Activated CD4-positive, CD25-positive, alpha-beta regulatory T cell treated with anti-CD3 and anti-CD28 coated beads, Interleukin-2, amount 50 U/mL, for 16 hours (primary cell): ENCODE results near the gene VWCE.

ENCODE experiments used
- DNase-seq: peaks from one replicate; pipeline ENCODE4 v3.0.0-alpha.2; 2020; ENCODE audit warnings: low read depth, low spot score

VWCE gene, protein sequence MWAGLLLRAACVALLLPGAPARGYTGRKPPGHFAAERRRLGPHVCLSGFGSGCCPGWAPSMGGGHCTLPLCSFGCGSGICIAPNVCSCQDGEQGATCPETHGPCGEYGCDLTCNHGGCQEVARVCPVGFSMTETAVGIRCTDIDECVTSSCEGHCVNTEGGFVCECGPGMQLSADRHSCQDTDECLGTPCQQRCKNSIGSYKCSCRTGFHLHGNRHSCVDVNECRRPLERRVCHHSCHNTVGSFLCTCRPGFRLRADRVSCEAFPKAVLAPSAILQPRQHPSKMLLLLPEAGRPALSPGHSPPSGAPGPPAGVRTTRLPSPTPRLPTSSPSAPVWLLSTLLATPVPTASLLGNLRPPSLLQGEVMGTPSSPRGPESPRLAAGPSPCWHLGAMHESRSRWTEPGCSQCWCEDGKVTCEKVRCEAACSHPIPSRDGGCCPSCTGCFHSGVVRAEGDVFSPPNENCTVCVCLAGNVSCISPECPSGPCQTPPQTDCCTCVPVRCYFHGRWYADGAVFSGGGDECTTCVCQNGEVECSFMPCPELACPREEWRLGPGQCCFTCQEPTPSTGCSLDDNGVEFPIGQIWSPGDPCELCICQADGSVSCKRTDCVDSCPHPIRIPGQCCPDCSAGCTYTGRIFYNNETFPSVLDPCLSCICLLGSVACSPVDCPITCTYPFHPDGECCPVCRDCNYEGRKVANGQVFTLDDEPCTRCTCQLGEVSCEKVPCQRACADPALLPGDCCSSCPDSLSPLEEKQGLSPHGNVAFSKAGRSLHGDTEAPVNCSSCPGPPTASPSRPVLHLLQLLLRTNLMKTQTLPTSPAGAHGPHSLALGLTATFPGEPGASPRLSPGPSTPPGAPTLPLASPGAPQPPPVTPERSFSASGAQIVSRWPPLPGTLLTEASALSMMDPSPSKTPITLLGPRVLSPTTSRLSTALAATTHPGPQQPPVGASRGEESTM

DNA sequence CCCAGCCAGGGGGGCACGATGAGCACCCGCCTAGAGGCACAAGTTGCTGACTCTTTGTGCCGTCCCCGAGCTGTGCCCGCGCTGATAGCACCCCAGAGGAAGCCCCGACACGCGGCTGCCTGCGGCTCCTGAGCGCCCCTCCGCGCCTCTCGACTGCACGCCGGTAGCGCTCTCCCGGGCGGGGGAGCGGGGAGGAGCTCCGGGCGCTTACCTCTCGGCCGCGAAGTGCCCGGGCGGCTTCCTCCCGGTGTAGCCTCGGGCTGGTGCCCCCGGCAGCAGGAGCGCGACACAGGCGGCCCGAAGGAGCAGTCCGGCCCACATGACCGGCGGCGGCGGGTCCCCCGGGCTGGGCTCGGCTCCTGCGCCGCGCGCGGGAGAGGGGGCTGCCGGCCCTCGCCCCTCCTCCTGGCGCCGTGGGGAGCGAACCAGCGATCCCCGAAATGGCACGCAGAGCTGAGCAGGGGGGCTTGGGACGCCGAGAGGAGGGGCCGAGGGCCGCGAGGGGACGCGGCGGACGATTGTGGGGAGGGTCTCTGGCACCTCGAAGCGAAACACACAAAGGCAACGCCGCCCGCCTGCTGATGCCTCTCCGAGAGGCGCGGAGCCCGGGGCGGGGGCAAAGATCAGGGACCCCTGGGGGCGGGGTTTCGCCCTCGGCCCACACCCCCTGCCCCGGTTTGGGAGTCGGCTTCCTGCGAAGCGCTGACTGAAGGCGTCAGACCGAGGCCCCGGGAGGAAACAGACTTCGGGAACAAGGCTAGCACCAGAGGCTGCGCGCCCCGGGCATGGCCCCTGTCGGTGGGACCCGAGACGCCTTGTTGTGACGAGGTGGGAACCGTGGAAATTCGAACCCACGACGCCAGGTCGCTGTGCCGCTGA is at the start of gene VWCE:
Gene VWCE (minus strand): TSS at position 600 of the 879 bp plus-strand sequence. CDS start 279 bp downstream, at position 321.
- peak; percentile 23 for DNase-seq

DNA sequence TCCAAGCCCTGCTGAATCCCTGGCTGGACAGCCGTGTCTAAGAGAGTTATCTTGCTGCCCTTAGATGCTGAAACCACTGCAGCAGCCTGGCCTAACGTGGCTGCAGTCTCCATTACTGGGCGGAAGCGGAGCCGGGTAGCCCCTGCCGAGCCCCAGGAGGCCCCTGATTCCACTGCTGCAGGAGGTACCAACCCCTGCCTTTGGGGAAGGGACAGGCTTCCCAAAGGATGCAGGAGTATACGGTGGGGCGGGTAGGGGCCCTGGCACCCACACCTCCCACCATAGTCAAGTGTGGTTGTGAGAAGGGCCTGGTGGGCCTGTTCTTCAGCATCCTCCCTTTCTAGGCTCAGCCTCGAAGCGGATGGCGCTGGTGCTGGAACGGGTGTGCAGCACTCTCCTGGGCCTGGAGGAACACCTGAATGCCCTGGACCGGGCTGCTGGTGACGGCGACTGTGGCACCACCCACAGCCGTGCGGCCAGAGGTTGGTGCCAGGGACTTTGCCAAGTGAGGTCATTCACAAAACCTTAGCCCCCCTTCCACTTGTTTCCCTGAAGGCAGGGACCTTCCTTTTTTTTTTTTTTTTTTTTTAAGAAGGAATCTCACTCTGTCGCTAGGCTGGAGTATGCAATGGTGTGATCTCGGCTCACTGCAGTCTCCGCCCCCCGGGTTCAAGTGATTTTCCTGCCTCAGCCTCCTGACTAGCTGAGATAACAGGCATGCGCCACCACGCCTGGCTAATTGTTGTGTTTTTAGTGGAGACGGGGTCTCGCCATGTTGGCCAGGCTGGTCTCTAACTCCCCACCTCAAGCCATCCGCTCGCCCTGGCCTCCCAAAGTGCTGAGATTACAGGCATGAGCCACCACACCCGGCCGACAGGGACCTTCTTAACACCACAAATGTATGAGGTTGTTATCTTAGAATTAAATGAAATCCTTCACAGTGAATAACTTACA is 49.0 kb upstream of the VWCE start:
- no peak for DNase-seq

DNA sequence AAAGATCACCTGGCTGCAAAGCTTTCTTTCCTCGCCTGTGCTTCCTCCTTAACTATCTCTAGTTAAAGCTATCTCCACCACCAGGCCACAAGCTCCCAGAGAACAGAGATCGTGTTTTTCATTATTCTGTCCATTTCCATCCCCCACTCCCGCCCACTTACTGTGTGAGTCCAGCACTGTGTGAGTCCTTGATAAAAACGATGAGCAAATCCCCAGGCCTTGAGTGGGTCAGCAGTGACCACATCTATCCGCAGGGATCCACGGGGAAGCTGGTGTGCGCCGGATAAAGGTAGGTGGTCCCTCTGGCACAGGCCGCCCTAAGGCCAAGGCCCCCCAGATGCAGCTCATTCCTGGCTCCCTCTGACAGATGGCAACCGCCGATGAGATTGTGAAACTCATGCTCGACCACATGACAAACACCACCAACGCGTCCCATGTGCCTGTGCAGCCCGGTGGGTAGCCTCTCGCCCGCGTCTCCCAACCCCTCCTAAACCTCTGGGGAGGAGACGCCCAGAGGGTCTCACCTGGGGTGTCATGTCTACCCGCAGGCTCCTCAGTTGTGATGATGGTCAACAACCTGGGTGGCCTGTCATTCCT is 47.2 kb upstream of the VWCE start:
- no peak for DNase-seq

DNA sequence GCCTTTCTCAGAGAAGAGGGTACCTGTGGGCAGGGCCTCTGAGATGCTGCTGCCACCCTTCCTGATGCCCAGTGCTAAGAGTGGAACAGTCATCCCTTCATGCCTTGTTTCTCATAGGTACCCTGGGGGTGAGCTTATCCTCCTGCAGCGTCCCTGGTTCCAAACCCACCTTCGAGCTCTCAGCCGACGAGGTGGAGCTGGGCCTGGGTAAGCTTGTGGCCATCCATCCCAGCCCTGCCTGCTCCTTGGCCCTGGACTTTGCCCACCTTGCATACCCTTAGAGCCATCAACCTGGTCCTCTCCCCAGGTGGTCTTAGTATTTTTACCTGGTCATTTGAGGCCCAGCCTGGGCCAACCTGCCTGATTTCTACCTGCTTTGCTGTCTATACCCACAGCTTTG is 46.6 kb upstream of the VWCE start:
- no peak for DNase-seq

DNA sequence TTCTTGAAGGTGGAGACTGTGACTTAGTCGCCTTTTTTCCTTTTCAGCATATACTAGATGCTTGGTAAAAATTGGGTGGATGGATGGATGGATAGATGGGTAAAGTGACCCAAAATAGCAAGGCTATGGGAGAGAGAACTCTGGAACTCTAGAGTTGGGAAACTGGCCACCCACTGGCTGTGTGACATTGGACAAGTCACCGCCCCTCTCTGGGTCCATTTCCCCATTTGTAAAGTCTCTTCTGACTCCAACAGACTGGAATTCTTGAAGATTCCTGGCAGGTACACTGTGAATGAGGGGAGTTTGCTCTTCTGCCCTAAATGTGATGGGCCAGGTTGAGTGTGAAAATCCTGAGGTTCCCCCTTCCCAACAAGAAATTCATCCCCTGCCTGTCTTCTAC is 45.9 kb upstream of the VWCE start:
- DNase-seq, result no peak

DNA sequence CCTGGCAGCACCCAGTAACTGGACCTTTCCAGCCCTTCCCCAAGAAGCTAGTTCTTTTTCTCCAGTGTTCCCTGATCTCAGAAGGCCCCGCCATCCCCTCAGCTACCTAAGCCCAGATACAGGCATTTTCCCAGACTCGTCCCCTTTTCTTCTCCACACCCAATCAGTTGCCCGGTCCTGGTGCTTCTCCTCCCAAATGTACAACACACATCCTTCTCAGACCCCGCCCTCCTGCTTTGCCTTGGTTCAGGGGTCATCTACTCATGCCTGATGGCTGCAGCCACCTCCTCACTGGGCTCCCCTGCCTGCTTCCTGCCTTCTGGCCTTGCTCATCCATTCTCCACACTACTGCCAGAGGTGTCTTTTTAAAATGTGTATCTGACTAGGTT is 44.4 kb upstream of the VWCE start:
- no peak for DNase-seq

DNA sequence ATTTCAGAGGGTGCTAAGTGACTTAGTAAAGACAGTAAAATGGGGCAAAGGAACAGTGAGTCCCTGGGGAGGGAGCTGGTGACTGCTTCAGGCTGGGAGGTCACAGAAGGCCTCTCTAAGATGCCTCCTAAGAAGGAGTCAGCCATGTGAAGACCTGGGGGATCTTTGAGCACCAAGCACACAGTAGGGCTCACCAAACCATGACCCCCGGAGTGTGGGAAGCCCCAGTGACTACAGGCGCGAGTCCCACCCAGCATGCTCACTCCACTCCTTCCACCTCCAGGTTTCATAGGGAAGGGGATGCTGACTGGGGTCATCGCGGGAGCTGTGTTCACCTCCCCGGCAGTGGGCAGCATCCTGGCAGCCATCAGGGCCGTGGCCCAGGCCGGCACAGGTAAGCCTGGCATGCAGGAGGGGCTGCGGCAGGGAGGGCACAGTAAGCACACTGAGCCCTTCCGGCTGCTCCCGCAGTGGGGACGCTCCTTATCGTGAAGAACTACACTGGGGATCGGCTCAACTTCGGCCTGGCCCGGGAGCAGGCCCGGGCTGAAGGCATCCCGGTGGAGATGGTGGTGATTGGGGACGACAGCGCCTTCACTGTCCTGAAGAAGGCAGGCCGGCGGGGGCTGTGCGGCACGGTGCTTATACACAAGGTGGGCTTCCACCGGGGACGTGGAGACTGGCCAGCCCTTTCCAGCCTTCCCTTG is 43.8 kb upstream of the VWCE start:
- DNase-seq, result no peak

DNA sequence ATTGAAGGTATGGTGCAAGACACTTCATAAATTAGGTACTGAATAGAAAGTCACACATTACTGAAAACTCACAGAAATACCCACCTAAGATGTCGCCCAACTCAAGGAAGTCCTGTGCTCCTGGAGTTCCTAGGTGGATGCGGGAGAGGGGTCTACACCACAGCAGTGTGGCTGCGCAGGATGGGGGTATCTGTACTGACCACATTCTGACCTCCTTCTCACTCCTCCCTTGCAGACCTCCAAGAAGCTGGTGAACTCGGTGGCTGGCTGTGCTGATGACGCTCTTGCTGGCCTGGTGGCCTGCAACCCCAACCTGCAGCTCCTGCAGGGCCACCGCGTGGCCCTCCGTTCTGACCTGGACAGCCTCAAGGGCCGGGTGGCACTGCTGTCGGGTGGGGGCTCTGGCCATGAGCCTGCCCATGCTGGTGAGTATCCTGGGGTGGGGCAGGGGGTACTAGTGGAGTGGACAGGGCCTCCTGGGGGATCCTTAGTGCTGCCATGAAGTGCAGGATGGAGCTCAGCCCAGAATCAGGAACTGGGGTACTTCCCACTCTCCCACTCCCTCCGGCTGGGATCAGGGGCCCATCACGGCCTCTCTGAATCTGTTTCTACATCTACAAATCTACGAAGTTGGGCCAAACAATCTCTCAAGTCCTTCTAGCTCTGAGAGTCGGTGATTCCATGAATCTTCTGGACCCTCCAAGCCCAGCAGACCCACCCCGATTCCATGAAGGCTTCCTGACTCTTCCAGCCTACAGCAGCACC is 42.8 kb upstream of the VWCE start:
- DNase-seq, result no peak

DNA sequence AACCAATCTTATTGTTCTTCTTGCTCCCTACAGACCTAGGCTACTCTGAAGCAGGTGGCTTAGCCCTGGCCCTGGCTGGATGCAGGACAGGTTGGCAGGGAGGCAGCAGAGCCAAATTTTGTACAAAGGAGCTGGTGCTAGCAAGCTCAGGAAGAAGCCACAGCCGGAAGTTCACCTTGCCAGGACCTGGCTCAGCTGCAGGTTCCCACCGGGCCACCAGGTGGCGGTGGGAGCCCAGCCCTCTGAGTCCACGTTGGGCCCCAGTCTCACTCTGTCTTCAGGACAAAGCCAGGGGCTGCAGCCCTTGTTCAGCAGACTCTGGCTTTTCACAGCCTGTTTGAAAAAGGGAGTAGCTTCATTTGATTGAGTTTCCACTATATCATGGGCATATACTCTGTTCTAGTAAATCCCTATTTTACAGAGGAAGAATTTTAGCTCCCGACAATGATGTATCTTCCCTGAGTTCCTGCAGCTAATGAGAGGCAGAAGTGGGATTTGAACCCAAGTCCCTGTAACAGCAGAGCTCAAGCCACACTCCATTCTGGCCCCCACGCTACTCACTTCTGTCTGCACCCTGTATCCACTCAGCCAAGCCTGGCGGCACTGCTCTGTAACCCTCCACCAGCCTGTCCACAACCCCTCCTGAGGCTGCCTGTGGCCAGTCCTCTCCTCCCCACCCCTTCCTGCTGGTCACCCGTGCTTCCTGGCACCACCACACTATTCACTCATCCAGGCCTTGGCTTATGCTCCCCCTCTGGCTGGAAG is 41.2 kb upstream of the VWCE start:
- peak; percentile 55 for DNase-seq

DNA sequence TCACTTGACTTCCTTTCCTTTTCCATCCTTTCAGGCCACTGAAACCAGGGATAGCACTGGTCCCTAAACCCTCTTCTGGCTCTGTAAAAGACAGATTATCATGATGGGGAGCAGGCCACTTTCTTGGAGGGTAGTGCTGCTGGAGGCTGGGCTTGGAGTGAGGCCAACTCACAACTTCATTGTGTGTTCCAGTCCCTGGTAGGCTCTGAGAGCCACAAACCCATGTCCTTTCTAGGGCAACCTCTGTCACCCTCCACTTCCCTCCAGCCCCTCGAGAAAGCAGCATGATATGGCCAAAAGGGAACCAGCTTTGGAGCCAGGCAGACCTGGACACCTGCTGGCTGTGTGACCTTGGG is 40.2 kb upstream of the VWCE start:
- no peak for DNase-seq

DNA sequence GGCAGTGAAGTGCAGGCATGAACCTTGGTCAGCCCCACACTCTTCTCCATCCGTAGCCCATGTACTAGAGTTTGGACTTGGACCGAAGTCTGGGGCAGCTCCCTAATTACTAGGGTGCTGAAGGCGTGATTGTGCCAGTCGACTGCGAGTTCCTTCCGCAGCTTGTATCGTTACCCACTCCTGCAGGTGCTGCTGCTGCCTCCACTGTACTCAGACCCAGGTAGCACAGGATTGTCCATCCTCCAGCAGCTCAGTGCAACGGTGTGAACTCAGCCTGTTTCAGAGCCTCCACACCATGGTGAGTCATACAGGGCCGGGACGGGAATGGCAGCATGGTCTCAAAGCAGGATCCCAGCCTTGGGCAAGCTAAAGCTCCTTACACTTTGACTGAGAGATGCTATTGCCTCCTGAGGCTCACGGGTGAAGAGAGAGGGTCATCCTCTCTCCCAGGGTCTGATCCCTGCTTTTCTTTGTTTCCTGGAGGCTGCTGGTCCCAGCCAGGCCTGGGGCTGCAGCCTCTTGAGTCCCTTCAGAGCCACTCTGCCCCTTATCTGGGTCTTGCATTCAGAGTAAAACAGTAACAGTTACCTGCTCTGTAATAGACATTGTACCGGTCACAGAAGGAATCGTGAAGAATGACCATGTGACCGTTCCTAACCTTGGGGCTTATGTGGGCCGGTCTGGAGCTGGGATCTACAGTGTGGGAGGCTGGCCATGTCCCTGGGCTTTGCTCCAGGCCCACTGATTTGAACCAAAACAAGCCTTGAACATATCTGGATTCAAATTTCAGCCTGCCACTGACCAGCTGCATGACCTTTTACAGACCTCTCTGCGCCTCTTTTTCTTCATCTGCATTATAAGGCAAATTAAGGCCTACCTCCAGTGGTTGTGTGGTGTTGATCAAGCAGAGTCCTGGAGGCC is 39.6 kb upstream of the VWCE start:
- no peak for DNase-seq

DNA sequence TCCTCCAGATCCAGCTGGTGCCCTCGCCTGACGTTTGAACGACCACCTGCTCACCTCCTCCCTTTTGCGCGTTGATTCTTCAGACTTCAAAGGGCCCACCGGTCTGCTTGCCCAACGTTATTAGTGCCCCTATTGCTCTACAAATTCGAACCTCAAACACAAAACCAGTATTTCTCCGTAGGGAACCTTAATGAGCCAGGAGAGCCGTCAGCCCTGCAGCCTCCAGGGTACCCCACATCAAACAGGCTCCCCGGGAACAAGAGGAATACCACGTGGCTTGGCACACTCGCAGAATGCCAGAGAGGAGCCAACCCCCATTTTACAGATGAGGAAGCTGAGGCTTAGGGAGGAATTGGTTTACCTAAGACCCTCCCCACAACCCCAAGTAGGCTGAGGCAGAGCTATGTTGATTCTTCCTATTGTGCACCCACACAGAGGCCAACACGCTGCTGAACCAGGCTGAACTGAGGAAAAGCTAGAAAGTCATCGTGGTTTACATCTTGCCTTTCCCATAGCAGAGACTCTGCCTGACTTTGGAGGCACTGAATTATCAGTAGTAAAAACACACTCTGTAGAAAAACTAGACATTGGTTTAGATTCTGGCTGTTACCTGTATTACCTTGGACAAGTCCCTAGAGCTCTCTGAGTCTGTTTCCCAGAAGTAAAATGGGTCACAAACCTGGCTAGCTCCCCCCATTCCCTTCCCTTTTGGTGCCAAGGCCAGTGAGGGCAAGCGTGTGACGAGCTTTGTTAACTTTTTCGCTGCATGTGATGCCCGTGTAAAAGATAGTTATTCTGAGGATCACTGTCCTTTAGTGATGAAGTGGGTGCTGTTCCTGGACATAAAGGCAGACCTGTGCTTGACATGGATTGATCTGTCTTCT is 38.7 kb upstream of the VWCE start:
- DNase-seq, result no peak

DNA sequence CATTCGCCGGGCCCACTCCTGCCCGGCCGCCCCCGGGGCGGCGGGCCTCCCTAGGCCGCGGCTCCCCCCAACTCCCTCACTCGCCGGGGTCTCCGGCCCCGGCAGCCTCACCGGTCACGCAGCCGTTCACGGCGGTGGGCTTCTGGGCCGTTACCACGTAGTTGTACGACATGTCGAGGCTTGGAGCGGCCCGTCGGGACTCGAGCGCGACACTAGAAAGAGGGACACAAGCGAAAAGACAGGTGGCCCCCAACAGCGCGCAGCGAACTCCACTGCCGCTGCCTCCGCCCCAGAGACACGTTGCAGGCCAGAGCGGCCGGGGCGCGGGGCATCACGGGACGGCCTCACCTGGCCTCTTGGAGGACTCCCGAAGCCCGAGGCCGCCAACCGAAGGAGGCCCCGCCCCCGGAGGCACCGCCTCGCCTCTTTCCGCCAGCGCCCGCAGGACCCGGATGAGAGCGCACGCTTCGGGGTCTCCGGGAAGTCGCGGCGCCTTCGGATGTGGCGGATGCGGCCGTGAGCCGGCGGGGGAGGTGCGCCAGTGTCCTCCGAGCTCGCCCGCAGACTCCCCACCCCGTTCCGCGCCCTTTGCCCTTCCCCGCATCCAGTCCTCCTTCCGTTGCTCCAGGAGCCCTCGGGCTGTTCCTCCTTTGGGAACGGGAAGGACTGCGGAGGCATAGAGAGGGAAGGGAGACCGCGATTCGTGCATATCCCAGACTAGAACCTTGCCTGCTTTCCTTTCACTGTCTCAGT is 37.9 kb upstream of the VWCE start, which contains the start of the genes DDB1 and TKFC:
Gene DDB1 (minus strand): TSS at position 309 of the 753 bp plus-strand sequence. CDS start 137 bp downstream, at position 172.
Gene TKFC (plus strand): TSS at position 432 of the 753 bp plus-strand sequence. CDS start 1,501 bp downstream, outside the sequence.
- DNase-seq, result peak; percentile 94

DNA sequence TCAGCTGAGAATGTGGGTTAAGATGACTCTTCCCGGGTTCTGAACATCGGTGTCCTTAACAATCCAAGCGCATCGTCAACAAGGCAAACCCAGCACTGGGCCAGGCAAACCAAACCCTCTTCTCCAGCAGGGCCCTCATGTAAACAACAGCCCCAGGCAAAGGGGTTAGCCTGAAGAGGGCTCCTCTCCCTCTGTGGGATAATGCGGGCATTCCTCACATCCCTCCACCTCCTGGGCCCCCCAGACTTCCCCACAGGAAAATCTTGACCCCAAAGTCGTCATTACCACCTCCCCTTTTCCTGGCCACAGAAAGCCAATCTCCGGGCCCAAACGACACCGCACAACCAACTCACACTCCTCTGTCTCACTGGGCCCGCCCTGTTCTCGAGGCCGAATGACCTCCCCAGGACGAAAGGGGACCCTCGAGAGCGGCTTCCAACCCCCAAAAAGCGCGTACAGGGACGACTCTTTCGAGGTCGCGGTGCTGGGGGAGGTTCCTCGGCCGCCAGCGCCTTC is 37.2 kb upstream of the VWCE start:
- DNase-seq, result no peak

DNA sequence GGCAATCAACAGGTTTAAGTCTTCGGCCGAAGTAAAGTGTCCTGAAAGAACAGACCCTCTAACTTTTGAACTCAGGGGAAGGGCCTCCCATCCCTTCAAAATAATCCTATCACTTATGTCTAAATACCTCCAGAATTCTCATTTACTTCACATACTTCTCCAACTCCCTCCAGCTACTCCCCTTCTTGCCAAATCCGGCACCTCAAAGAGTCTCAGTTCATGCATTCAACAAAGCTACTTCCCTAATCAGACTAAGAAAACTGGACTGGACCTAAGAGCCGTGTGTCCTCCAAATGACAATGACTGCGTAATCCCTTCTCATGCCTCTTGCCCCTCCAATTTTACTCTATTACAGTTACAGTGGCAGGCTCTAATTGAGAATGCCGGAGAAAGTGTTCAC is 36.5 kb upstream of the VWCE start:
- no peak for DNase-seq
